Spleen (tissue), 7 donors: ENCODE data around the gene ARFGEF3.

ENCODE experiments used
- POLR2AphosphoS5 ChIP-seq, 3 donors: sonication (generic); formaldehyde crosslinking; IDR thresholded peaks; one replicate each; pipeline ENCODE4 v1.5.1; 2017; ENCODE audit warnings: antibody characterized with exemption in 3 of 3
- TF ChIP-seq, protein P1 (sequence below), 11 experiments: fragments of 200-600 bp in 7 of 11; fragments of 450-650 bp in 4 of 11; sonication (generic) in 4 of 11; IDR thresholded peaks in 8 of 11; conservative IDR thresholded peaks in 3 of 11; 1 replicate in 7 of 11; 2 replicates in 4 of 11; pipeline versions ENCODE4 v1.4.0 to v1.8.0; 2016 to 2021; ENCODE audit warnings: antibody characterized with exemption in 11 of 11, inconsistent platforms in 4 of 11, mild to moderate bottlenecking in 1 of 11
- donor health status: DM: no; HTN: no; CAD: no; lungs with moderate emphysema.
- donor health status: DM: no; HTN: no; CAD: no.
- donor health status: DM: no; HTN: no; CAD: no.

GRCh38 chr6:138124096-138124495 lies 37.6 kb upstream of the ARFGEF3 start:
- TF ChIP-seq, protein P1, sequence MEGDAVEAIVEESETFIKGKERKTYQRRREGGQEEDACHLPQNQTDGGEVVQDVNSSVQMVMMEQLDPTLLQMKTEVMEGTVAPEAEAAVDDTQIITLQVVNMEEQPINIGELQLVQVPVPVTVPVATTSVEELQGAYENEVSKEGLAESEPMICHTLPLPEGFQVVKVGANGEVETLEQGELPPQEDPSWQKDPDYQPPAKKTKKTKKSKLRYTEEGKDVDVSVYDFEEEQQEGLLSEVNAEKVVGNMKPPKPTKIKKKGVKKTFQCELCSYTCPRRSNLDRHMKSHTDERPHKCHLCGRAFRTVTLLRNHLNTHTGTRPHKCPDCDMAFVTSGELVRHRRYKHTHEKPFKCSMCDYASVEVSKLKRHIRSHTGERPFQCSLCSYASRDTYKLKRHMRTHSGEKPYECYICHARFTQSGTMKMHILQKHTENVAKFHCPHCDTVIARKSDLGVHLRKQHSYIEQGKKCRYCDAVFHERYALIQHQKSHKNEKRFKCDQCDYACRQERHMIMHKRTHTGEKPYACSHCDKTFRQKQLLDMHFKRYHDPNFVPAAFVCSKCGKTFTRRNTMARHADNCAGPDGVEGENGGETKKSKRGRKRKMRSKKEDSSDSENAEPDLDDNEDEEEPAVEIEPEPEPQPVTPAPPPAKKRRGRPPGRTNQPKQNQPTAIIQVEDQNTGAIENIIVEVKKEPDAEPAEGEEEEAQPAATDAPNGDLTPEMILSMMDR (IDR thresholded peaks at IDR 0.05 in 8 of 11, conservative IDR thresholded peaks at IDR 0.05 in 3 of 11), result no peak
- no peak for TF ChIP-seq POLR2AphosphoS5 (IDR thresholded peaks at IDR 0.05)
